Activated CD4-positive, CD25-positive, alpha-beta regulatory T cell treated with anti-CD3 and anti-CD28 coated beads, Interleukin-2, amount 50 U/mL, for 24 hours (primary cell): ENCODE measurements around the gene CAMK1D.

ENCODE experiments used
- ATAC-seq, 2 donors: fragments of 150-1000 bp; cut with Tn5 transposase; one replicate each; pipeline ENCODE4 v1.10.0; 2021; ENCODE audit warnings: mild to moderate bottlenecking in 1 of 2, moderate library complexity in 1 of 2

The CAMK1D gene

GRCh38 chr10:12564173-12564572, 214.8 kb downstream of the CAMK1D start:
- ATAC-seq: peak; percentile 41 to 66

GRCh38 chr10:12566161-12567115, 217.1 kb downstream of the CAMK1D start:
- no peak for ATAC-seq

- no peak for ATAC-seq
Measured at GRCh38 chr10:12568391-12569009, 219.2 kb downstream of the CAMK1D start.

- no peak for ATAC-seq
Measured at GRCh38 chr10:12572281-12572680, 222.9 kb downstream of the CAMK1D start.

- no peak for ATAC-seq
Measured at GRCh38 chr10:12577610-12578009, 228.3 kb downstream of the CAMK1D start.

GRCh38 chr10:12579954-12580858, 230.9 kb downstream of the CAMK1D start:
- ATAC-seq: no peak

- no peak for ATAC-seq
Measured at GRCh38 chr10:12583891-12584595, 234.7 kb downstream of the CAMK1D start.

GRCh38 chr10:12586741-12587140, 237.4 kb downstream of the CAMK1D start:
- no peak for ATAC-seq

GRCh38 chr10:12587451-12587888, 238.1 kb downstream of the CAMK1D start:
- no peak for ATAC-seq

- no peak for ATAC-seq
Measured at GRCh38 chr10:12588091-12588860, 238.9 kb downstream of the CAMK1D start.

GRCh38 chr10:12589291-12589690, 239.9 kb downstream of the CAMK1D start:
- ATAC-seq: no peak

GRCh38 chr10:12589791-12590190, 240.4 kb downstream of the CAMK1D start:
- no peak for ATAC-seq

- no peak for ATAC-seq
Measured at GRCh38 chr10:12590675-12591659, 241.6 kb downstream of the CAMK1D start.

GRCh38 chr10:12592967-12593366, 243.6 kb downstream of the CAMK1D start:
- no peak for ATAC-seq

- ATAC-seq: peak; percentile 45 to 48
Measured at GRCh38 chr10:12594448-12594944, 245.1 kb downstream of the CAMK1D start.

- ATAC-seq: no peak
Measured at GRCh38 chr10:12595936-12596576, 246.7 kb downstream of the CAMK1D start.

GRCh38 chr10:12597176-12597575, 247.8 kb downstream of the CAMK1D start:
- no peak for ATAC-seq

- no peak for ATAC-seq
Measured at GRCh38 chr10:12597788-12598765, 248.7 kb downstream of the CAMK1D start.
